ENCODE results near the gene LRP1B.
"Not testable (repeated sequence)": the region's sequence is repeated elsewhere in the genome, so short reads cannot be mapped to it uniquely, and the experiment has no call there.

The LRP1B gene

GRCh38 chr2:140555701-140556100, 1575.1 kb downstream of the LRP1B start:
- Histone ChIP-seq H3K4me2 (no peak overlapping the region), H3K27ac (no peak overlapping the region), H3K9ac (no peak overlapping the region), H3K79me2 (ENCODE audit: insufficient read depth, low read depth) (no peaks in the 10 kb centered on the region), H3K4me1 (ENCODE audit: low read depth, poor library complexity, severe bottlenecking) (no peaks in the 10 kb centered on the region), H3K36me3 (ENCODE audit: insufficient read depth) (no peaks in the 10 kb centered on the region), H3K27me3 (ENCODE audit: insufficient read depth, low read depth) (no peaks in the 10 kb centered on the region), H2AFZ (ENCODE audit: low read depth) (no peak overlapping the region), H3K4me3 (IDR thresholded peaks at IDR 0.05; ENCODE audit: insufficient read depth, low read depth, low read length) (no peak overlapping the region), H4K20me1 (ENCODE audit: insufficient read depth) (no peaks in the 10 kb centered on the region)
- TF ChIP-seq CTCF (conservative IDR thresholded peaks at IDR 0.05; ENCODE audit: low read depth, low read length): no peak

GRCh38 chr2:140552634-140553033, 1578.2 kb downstream of the LRP1B start:
- Histone ChIP-seq H2AFZ (ENCODE audit: low read depth) (no peak overlapping the region), H3K4me2 (no peak overlapping the region), H3K27ac (no peak overlapping the region), H4K20me1 (ENCODE audit: insufficient read depth) (no peaks in the 10 kb centered on the region), H3K9ac (no peak overlapping the region), H3K27me3 (ENCODE audit: insufficient read depth, low read depth) (no peaks in the 10 kb centered on the region), H3K79me2 (ENCODE audit: insufficient read depth, low read depth) (no peaks in the 10 kb centered on the region), H3K4me3 (IDR thresholded peaks at IDR 0.05; ENCODE audit: insufficient read depth, low read depth, low read length) (no peak overlapping the region), H3K4me1 (ENCODE audit: low read depth, poor library complexity, severe bottlenecking) (no peaks in the 10 kb centered on the region), H3K36me3 (ENCODE audit: insufficient read depth) (no peaks in the 10 kb centered on the region)
- TF ChIP-seq CTCF (conservative IDR thresholded peaks at IDR 0.05; ENCODE audit: low read depth, low read length): no peak

DNA sequence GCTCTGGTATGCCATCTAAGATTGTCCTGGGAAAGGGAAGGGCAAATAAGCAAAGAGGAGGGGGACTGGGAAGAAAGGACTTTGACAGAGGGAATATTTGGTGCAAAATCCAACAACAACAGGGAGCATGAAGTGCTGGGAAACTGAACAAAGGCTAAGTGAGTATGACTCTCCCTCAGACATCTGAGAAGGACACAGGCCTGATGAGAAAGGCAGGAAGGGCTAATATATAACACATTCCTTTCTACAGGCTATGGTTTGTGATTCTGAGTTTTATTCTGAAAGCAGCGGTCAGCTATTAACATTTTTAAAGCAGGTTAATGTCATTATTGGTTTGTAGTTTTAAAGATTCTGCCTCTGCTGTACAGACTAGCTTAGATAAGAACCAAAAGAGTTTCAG, 1579.5 kb downstream of the LRP1B start:
- no peak overlapping the region for H3K4me3 ChIP-seq (IDR thresholded peaks at IDR 0.05; ENCODE audit: insufficient read depth, low read depth, low read length)
- no peak overlapping the region for H3K9ac ChIP-seq
- H4K20me1 ChIP-seq (ENCODE audit: insufficient read depth): no peaks in the 10 kb centered on the region
- no peak overlapping the region for H3K4me2 ChIP-seq
- H3K4me1 ChIP-seq (ENCODE audit: low read depth, poor library complexity, severe bottlenecking): no peaks in the 10 kb centered on the region
- no peaks in the 10 kb centered on the region for H3K27me3 ChIP-seq (ENCODE audit: insufficient read depth, low read depth)
- H3K36me3 ChIP-seq (ENCODE audit: insufficient read depth): no peaks in the 10 kb centered on the region
- no peak overlapping the region for H3K27ac ChIP-seq
- no peak overlapping the region for H2AFZ ChIP-seq (ENCODE audit: low read depth)
- H3K79me2 ChIP-seq (ENCODE audit: insufficient read depth, low read depth): no peaks in the 10 kb centered on the region
- TF ChIP-seq CTCF (conservative IDR thresholded peaks at IDR 0.05; ENCODE audit: low read depth, low read length): no peak

GRCh38 chr2:140550821-140551220, 1580.0 kb downstream of the LRP1B start:
- Histone ChIP-seq H3K4me1 (ENCODE audit: low read depth, poor library complexity, severe bottlenecking) (no peaks in the 10 kb centered on the region), H3K27me3 (ENCODE audit: insufficient read depth, low read depth) (no peaks in the 10 kb centered on the region), H4K20me1 (ENCODE audit: insufficient read depth) (no peaks in the 10 kb centered on the region), H3K36me3 (ENCODE audit: insufficient read depth) (no peaks in the 10 kb centered on the region), H3K9ac (no peak overlapping the region), H2AFZ (ENCODE audit: low read depth) (no peak overlapping the region), H3K79me2 (ENCODE audit: insufficient read depth, low read depth) (no peaks in the 10 kb centered on the region), H3K27ac (no peak overlapping the region), H3K4me2 (no peak overlapping the region), H3K4me3 (IDR thresholded peaks at IDR 0.05; ENCODE audit: insufficient read depth, low read depth, low read length) (no peak overlapping the region)
- TF ChIP-seq CTCF (conservative IDR thresholded peaks at IDR 0.05; ENCODE audit: low read depth, low read length): no peak

DNA sequence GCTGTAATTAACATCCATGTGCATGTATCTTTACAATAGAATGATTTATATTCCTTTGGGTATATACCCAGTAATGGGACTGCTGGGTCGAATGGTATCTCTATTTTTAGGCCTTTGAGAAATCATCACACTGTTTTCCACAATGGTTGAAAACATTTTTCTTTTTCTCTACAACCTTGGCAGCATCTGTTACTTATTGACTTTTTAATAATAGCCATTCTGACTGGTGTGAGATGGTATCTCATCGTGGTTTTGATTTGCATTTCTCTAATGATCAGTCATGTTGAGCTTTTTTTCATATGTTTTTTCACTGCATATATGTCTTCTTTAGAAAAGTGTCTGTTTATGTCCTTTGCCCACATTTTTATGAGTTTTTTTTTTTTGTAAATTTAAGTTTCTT, 1586.0 kb downstream of the LRP1B start:
- not testable (repeated sequence) for H3K4me3 ChIP-seq (IDR thresholded peaks at IDR 0.05; ENCODE audit: insufficient read depth, low read depth, low read length); H3K36me3 ChIP-seq (ENCODE audit: insufficient read depth); H4K20me1 ChIP-seq (ENCODE audit: insufficient read depth); H3K27ac ChIP-seq; H3K4me2 ChIP-seq; H2AFZ ChIP-seq (ENCODE audit: low read depth); H3K79me2 ChIP-seq (ENCODE audit: insufficient read depth, low read depth); H3K9ac ChIP-seq; H3K27me3 ChIP-seq (ENCODE audit: insufficient read depth, low read depth); H3K4me1 ChIP-seq (ENCODE audit: low read depth, poor library complexity, severe bottlenecking)

All from KMS-11 (cell line).